HG03108 (cell line): ENCODE measurements around the gene ECE1.
"Not testable (repeated sequence)": the region's sequence is repeated elsewhere in the genome, so short reads cannot be mapped to it uniquely, and the experiment has no call there.

Experiments used
- ATAC-seq: cut with Tn5 transposase; IDR thresholded peaks from one replicate; pipeline ENCODE4 v1.9.1; 2021; ENCODE audit warnings: moderate library complexity; ENCODE audit not compliant: unreplicated experiment

The ECE1 gene

GRCh38 chr1:21188235-21188634 is 102.0 kb downstream of the ECE1 start:
- ATAC-seq = no peak

- ATAC-seq = no peak
Measured at GRCh38 chr1:21185221-21185731, 105.0 kb downstream of the ECE1 start.

GRCh38 chr1:21184276-21184675 is 106.0 kb downstream of the ECE1 start:
- no peak for ATAC-seq

GRCh38 chr1:21182181-21182731 is 108.0 kb downstream of the ECE1 start:
- ATAC-seq = no peak

GRCh38 chr1:21178271-21178670 is 112.0 kb downstream of the ECE1 start:
- ATAC-seq = not testable (repeated sequence)

- peak; percentile 92 for ATAC-seq
Measured at GRCh38 chr1:21176586-21177555, 113.4 kb downstream of the ECE1 start, which contains the start of gene EIF4G3. EIF4G3 (minus strand) TSS chr1:21176897; CDS start chr1:21002742, 174,155 bp downstream.

- ATAC-seq = peak; percentile 6
Measured at GRCh38 chr1:21175670-21176581, 114.3 kb downstream of the ECE1 start.

GRCh38 chr1:21175324-21175669 is 115.0 kb downstream of the ECE1 start:
- no peak for ATAC-seq

- no peak for ATAC-seq
Measured at GRCh38 chr1:21174654-21175323, 115.5 kb downstream of the ECE1 start.

- ATAC-seq = no peak
Measured at GRCh38 chr1:21174230-21174629, 116.0 kb downstream of the ECE1 start.

- not testable (repeated sequence) for ATAC-seq
Measured at GRCh38 chr1:21173096-21173495, 117.2 kb downstream of the ECE1 start.

- ATAC-seq = not testable (repeated sequence)
Measured at GRCh38 chr1:21170837-21171236, 119.4 kb downstream of the ECE1 start.

- ATAC-seq = no peak
Measured at GRCh38 chr1:21168444-21168843, 121.8 kb downstream of the ECE1 start.
